ENCODE data around the gene CFL1.

Gene CFL1

DNA sequence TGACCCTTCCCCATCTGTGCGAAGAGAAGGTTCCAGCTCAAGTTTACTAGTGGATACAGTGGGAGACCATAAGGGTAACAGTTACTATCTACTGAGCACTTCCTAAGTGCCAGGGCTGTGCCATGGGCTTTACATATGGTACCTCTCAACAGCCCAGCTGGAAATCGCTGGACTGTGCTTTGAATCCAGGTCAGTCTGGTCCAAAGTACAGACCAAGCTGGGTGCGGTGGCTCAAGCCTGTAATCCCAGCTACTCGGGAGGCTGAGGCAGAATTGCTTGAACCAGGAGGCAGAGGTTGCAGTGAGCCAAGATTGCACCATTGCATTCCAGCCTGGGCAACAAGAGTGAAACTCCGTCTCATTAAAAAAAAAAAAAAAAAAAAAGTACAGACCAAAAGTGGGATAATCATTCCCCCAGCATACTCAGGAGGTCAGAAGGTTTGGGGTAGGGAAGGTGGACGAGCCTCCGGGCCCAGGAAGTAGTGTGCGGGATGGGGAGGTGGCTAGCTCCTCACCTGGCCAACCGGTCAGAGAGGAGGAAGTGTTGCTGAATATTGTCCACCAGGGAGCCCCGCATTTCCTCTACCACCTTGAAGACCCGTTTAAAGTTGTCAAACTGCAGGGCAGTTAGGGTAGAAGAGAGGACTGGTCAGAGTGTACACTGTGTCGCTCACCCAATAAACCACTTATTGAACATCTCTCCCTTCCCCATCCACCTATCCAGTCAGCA is 28.0 kb upstream of the CFL1 start:
- peaks cover 47% of the 10 kb centered on the region for H3K36me3 ChIP-seq (ENCODE audit: insufficient read depth, low read length)
- H3K4me3 ChIP-seq (ENCODE audit: low read length) = no peak overlapping the region
- H3K9me3 ChIP-seq (replicated peaks; ENCODE audit: low read length) = no peaks in the 10 kb centered on the region
- no peak overlapping the region for H3K4me2 ChIP-seq (ENCODE audit: low read length)
- H3K9ac ChIP-seq (ENCODE audit: low read depth, low read length) = no peak overlapping the region
- H3K4me1 ChIP-seq (ENCODE audit: control insufficient read depth, insufficient read depth, low read length) = peaks cover 44% of the 10 kb centered on the region
- H3K27me3 ChIP-seq (ENCODE audit: control insufficient read depth, insufficient read depth, low read length) = no peaks in the 10 kb centered on the region

DNA sequence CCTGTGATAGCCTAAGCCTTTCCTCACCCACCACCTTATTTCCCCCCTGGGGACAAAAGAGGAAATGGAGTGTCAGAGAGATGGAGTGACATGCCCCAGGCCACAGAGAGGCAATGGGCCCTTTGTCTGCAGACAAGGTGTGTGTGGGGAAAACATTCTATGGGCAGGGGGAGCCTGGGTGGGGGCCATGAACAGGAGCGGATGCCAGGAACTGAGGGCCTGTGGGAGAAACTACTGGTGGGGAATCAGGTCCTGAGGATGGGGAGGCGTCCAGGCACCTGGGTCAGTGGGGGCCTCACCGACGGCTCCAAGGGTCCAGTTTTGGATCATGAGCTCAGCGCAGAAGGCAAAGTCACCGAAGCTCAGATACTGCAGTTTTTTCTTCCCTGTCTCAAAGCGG is 27.3 kb upstream of the CFL1 start:
- Histone ChIP-seq H3K4me1 (ENCODE audit: control insufficient read depth, insufficient read depth, low read length) (peaks cover 45% of the 10 kb centered on the region), H3K4me2 (ENCODE audit: low read length) (no peak overlapping the region), H3K9ac (ENCODE audit: low read depth, low read length) (no peak overlapping the region), H3K9me3 (replicated peaks; ENCODE audit: low read length) (no peaks in the 10 kb centered on the region), H3K4me3 (ENCODE audit: low read length) (no peak overlapping the region), H3K27me3 (ENCODE audit: control insufficient read depth, insufficient read depth, low read length) (no peaks in the 10 kb centered on the region), H3K36me3 (ENCODE audit: insufficient read depth, low read length) (peaks cover 47% of the 10 kb centered on the region)

DNA sequence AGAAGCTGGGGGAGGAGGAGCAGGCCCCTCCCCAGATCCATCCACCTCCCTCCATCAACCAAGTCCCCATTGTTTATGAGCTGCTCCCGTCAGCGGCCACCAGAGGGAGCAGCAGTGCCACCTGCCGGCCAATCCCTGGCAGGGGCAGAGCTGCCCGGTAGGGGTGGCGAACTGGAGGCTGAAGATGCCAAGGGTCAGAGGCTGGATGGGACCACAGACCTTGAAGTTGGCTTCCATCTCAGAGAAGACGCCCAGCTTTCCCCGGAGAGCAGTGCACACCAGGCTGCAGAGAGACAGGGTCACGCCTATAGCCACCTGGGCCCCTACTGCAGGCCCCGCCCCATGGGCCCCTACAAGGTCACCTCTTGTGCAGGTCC is 26.7 kb upstream of the CFL1 start:
- Histone ChIP-seq H3K9ac (ENCODE audit: low read depth, low read length) (no peak overlapping the region), H3K4me1 (ENCODE audit: control insufficient read depth, insufficient read depth, low read length) (peaks cover 39% of the 10 kb centered on the region), H3K9me3 (replicated peaks; ENCODE audit: low read length) (no peaks in the 10 kb centered on the region), H3K4me3 (ENCODE audit: low read length) (no peak overlapping the region), H3K27me3 (ENCODE audit: control insufficient read depth, insufficient read depth, low read length) (no peaks in the 10 kb centered on the region), H3K4me2 (ENCODE audit: low read length) (peak overlapping the region; percentile 7), H3K36me3 (ENCODE audit: insufficient read depth, low read length) (peaks cover 47% of the 10 kb centered on the region)

DNA sequence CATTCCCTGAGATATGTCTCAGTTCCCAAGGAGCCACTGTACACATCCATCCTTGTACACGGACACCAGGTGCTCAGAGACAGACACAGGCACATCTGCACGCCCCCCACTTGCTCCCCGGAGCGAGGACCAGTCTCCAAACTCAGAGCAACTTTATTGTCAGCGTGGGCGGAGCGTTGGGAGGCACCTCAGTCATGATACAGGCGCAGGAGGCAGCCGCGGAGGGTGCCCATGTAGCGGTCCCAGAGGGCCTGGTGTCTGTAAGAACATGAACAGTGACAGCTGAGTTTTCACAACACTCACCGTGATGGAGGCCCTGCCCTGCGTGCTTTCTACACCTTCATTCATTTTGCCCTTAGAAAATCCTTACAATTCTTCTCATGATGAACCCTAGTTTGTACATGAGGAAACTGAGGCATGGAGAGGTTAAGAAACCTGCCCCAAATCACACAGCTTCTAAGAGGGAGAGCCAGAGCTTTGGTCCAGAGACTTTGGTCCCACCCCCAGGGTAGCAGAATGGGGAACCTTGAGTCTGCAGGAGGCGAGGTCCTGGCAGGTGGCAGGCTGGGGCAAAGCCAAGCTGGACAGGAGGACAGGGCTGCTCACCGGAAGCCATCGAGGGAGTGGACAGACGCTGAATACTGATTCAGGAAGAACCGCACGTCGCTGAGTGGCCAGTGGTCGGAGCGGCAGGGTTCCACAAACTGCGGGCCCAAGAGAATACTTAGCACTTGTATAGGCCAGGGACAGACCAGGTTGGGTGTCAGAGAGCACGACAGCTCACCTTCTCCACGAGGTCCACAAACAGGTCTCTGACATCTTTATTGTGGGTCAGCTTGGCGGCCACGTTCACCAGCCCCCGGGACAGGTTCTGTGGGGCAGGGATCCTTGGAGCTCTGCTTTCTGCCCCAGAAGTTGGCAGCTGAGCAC is 26.1 kb upstream of the CFL1 start:
- H3K36me3 ChIP-seq (ENCODE audit: insufficient read depth, low read length) = peaks cover 47% of the 10 kb centered on the region

DNA sequence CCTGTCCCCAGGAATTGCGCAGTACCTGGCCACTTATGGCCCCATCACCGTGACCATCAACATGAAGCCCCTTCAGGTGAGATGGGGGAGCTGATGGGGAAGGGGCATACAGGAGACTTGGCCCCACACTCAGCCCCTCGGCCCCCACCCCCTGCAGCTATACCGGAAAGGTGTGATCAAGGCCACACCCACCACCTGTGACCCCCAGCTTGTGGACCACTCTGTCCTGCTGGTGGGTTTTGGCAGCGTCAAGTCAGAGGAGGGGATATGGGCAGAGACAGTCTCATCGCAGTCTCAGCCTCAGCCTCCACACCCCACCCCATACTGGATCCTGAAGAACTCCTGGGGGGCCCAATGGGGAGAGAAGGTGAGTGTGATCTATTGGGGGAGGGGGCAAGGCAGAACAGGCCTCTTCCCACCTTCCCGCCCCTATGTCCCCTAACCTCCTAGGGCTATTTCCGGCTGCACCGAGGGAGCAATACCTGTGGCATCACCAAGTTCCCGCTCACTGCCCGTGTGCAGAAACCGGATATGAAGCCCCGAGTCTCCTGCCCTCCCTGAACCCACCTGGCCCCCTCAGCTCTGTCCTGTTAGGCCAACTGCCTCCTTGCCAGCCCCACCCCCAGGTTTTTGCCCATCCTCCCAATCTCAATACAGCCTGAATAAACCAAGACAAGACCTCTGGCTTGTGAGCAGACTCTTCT is 25.2 kb upstream of the CFL1 start:
- H3K36me3 ChIP-seq (ENCODE audit: insufficient read depth, low read length) = peaks cover 47% of the 10 kb centered on the region
- H3K4me3 ChIP-seq (ENCODE audit: low read length) = no peak overlapping the region
- no peak overlapping the region for H3K9ac ChIP-seq (ENCODE audit: low read depth, low read length)
- no peak overlapping the region for H3K4me2 ChIP-seq (ENCODE audit: low read length)
- no peaks in the 10 kb centered on the region for H3K27me3 ChIP-seq (ENCODE audit: control insufficient read depth, insufficient read depth, low read length)
- H3K9me3 ChIP-seq (replicated peaks; ENCODE audit: low read length) = no peaks in the 10 kb centered on the region
- peaks cover 28% of the 10 kb centered on the region for H3K4me1 ChIP-seq (ENCODE audit: control insufficient read depth, insufficient read depth, low read length)

More for the DNA sequence above, 26.1 kb upstream of the CFL1 start:
- Histone ChIP-seq H3K4me2 (ENCODE audit: low read length) (peak overlapping the region; percentile 7), H3K27me3 (ENCODE audit: control insufficient read depth, insufficient read depth, low read length) (no peaks in the 10 kb centered on the region), H3K9ac (ENCODE audit: low read depth, low read length) (no peak overlapping the region), H3K4me3 (ENCODE audit: low read length) (no peak overlapping the region), H3K4me1 (ENCODE audit: control insufficient read depth, insufficient read depth, low read length) (peaks cover 33% of the 10 kb centered on the region), H3K9me3 (replicated peaks; ENCODE audit: low read length) (no peaks in the 10 kb centered on the region)

DNA sequence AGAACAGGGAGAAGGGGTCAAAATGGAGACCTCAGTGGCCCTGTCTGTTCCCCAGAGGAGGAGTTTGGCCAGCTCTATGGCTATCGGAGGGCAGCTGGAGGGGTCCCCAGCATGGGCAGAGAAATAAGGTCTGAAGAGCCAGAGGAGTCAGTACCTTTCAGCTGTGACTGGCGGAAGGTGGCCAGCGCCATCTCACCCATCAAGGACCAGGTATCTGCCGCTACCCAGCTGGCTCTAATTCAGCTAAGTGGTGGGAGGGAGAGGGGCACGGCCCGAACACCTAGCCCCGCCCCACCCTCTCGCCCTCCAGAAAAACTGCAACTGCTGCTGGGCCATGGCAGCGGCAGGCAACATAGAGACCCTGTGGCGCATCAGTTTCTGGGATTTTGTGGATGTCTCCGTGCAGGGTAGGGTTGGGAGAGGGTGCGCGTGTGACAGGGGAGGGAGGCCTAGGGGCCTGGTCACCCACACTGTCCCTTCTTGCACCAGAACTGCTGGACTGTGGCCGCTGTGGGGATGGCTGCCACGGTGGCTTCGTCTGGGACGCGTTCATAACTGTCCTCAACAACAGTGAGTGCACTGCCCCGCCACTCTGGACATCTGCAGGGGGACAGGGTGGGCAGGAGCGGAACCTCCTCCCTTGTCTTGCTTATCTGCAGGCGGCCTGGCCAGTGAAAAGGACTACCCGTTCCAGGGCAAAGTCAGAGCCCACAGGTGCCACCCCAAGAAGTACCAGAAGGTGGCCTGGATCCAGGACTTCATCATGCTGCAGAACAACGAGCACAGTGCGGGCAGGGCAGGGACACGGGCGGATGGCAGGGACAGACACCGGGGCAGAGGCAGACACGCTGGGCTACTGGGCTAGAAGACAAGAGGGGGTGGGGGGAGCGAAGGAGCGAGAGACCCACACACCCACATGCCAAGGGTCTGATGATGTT is 24.4 kb upstream of the CFL1 start:
- H3K4me1 ChIP-seq (ENCODE audit: control insufficient read depth, insufficient read depth, low read length) = peaks cover 25% of the 10 kb centered on the region

DNA sequence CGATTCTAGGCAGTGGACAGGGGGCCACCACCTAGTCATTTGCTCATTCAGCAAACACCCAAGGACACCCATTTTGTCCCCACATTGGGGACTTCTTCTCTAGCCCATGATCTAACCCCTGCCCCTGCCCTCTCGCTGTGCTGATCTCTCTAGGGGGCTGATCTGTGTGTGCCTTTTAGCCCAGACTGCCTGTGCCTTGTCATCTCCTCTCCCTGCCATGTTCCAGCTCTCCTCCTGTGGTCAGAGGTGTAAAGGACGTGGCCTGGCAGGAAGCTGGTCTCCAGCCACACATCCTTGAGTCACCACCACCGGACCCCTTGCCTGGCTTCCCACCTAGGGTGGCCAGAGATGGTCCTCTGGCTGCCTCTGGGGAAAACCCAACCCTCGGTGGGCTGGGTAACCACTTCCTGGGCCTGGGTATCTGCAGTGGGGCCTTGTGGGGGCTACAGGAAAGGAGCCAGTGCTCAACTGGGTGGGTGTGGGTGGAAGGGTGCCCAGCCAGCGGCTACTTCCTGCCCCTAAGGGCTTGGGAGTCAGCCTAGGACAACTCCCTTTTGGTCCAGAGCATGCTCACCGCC is 23.0 kb upstream of the CFL1 start:
- Histone ChIP-seq H3K4me3 (ENCODE audit: low read length) (no peak overlapping the region), H3K4me1 (ENCODE audit: control insufficient read depth, insufficient read depth, low read length) (peaks cover 14% of the 10 kb centered on the region), H3K36me3 (ENCODE audit: insufficient read depth, low read length) (peaks cover 44% of the 10 kb centered on the region), H3K27me3 (ENCODE audit: control insufficient read depth, insufficient read depth, low read length) (no peaks in the 10 kb centered on the region), H3K4me2 (ENCODE audit: low read length) (no peak overlapping the region), H3K9ac (ENCODE audit: low read depth, low read length) (no peak overlapping the region), H3K9me3 (replicated peaks; ENCODE audit: low read length) (no peaks in the 10 kb centered on the region)

More for the DNA sequence above, 24.4 kb upstream of the CFL1 start:
- Histone ChIP-seq H3K36me3 (ENCODE audit: insufficient read depth, low read length) (peaks cover 47% of the 10 kb centered on the region), H3K4me3 (ENCODE audit: low read length) (no peak overlapping the region), H3K4me2 (ENCODE audit: low read length) (no peak overlapping the region), H3K9ac (ENCODE audit: low read depth, low read length) (no peak overlapping the region), H3K9me3 (replicated peaks; ENCODE audit: low read length) (no peaks in the 10 kb centered on the region), H3K27me3 (ENCODE audit: control insufficient read depth, insufficient read depth, low read length) (no peaks in the 10 kb centered on the region)

DNA sequence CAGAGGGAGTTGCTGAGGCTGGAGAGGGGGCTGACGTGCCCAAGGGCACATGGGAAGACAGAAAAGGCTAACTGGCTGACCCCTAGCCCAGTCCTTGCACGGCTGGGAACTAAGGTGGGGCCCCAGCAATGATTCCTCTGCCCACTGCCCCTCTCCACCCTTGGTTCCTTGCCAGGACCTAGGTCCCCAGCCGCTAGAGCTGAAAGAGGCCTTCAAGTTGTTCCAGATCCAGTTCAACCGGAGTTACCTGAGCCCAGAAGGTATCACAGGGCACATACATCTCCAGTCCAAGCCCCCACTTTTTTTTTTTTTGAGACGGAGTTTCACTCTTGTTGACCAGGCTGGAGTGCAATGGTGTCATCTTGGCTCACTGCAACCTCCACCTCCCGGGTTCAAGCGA is 22.0 kb upstream of the CFL1 start:
- H3K4me3 ChIP-seq (ENCODE audit: low read length) = no peak overlapping the region
- no peak overlapping the region for H3K4me2 ChIP-seq (ENCODE audit: low read length)
- H3K9ac ChIP-seq (ENCODE audit: low read depth, low read length) = no peak overlapping the region
- H3K4me1 ChIP-seq (ENCODE audit: control insufficient read depth, insufficient read depth, low read length) = peaks cover 14% of the 10 kb centered on the region
- no peaks in the 10 kb centered on the region for H3K27me3 ChIP-seq (ENCODE audit: control insufficient read depth, insufficient read depth, low read length)
- peaks cover 35% of the 10 kb centered on the region for H3K36me3 ChIP-seq (ENCODE audit: insufficient read depth, low read length)
- no peaks in the 10 kb centered on the region for H3K9me3 ChIP-seq (replicated peaks; ENCODE audit: low read length)

DNA sequence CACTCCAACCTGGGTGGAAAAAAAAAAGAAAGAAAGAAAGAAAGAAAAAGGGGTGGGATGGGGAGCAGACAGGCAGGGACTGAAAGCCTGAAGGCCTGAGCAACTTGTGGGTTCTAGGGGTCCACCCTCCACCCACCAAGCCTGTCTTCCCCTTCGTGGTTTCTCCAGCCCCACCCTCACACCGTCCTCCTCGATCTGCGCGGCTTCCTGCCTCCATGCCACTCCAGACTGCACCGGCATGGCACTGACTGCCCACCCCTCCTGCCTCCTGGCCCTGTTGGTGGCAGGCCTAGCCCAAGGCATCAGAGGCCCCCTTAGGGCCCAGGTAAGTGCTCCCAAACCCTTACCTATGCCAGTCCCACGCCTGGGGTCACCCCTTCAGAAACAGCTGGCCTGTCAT is 21.6 kb upstream of the CFL1 start, which contains the start of gene CTSW:
Gene CTSW, plus strand, starts transcription at position 221 of the 400 bp plus-strand sequence. Its CDS starts 18 bp downstream, at position 239.
- Histone ChIP-seq H3K4me3 (ENCODE audit: low read length) (no peak within 1 kb of the TSS), H3K9me3 (replicated peaks; ENCODE audit: low read length) (no peaks in the 10 kb centered on the region), H3K4me1 (ENCODE audit: control insufficient read depth, insufficient read depth, low read length) (peaks cover 10% of the 10 kb centered on the region), H3K9ac (ENCODE audit: low read depth, low read length) (no peak within 1 kb of the TSS), H3K4me2 (ENCODE audit: low read length) (no peak within 1 kb of the TSS), H3K36me3 (ENCODE audit: insufficient read depth, low read length) (peaks cover 32% of the 10 kb centered on the region), H3K27me3 (ENCODE audit: control insufficient read depth, insufficient read depth, low read length) (no peaks in the 10 kb centered on the region)

DNA sequence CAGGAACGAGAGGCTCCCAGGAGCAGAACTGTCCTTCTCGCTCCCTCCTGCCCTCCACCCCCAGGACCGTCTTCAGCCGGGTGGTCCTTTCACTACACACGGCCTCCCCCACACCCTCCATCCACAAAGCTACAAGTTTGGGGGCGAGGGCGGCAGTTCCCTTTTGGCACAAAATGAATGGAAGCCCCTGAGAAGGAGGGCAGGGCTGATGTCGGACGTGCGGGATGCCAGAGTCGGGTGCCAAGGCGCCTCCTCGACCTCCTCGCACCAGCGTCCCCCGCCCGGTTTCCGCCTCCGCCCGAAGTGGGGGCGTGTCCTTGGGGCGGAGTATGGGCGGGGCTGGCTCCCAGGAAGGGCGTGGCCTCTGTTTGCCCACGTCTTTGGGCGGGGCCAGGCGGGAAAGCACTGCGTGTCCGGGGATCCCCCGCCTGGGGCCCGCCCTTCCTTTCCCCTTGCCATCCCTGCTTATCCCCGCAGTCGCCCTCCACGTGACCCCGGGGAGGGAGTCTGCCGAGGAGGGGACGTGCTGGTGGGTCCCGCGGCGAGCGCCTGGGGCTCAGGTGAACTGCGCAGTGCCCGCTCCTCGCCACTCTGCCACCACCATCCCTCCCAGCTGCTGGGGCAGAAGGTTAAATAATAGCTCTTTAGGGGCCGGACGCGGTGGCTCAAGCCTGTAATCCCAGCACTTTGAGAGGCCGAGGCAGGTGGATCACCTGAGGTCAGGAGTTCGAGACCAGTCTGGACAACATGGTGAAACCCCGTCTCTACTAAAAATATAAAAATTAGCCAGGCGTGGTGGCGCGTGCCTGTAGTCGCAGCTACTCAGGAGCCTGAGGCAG is 15.6 kb upstream of the CFL1 start:
- H3K9me3 ChIP-seq (replicated peaks; ENCODE audit: low read length) = no peaks in the 10 kb centered on the region
- no peaks in the 10 kb centered on the region for H3K27me3 ChIP-seq (ENCODE audit: control insufficient read depth, insufficient read depth, low read length)
- peak overlapping the region; percentile 93 for H3K4me2 ChIP-seq (ENCODE audit: low read length)
- peaks cover 26% of the 10 kb centered on the region for H3K4me1 ChIP-seq (ENCODE audit: control insufficient read depth, insufficient read depth, low read length)
- H3K4me3 ChIP-seq (ENCODE audit: low read length) = peak overlapping the region; percentile 81
- H3K36me3 ChIP-seq (ENCODE audit: insufficient read depth, low read length) = peaks cover 27% of the 10 kb centered on the region
- H3K9ac ChIP-seq (ENCODE audit: low read depth, low read length) = peak overlapping the region; percentile 92
